Transverse colon (tissue), 3 donors: Measurements from ENCODE around the gene NME3.

ENCODE experiments used
- EP300 ChIP-seq: sonication (generic); formaldehyde crosslinking; IDR thresholded peaks from one replicate; pipeline ENCODE4 v1.6.1; 2017; ENCODE audit warnings: antibody characterized with exemption, low read depth
- POLR2AphosphoS5 ChIP-seq, 3 donors: sonication (generic); formaldehyde crosslinking; IDR thresholded peaks; one replicate each; pipeline ENCODE4 v1.6.1; 2016; ENCODE audit warnings: antibody characterized with exemption in 3 of 3

DNA sequence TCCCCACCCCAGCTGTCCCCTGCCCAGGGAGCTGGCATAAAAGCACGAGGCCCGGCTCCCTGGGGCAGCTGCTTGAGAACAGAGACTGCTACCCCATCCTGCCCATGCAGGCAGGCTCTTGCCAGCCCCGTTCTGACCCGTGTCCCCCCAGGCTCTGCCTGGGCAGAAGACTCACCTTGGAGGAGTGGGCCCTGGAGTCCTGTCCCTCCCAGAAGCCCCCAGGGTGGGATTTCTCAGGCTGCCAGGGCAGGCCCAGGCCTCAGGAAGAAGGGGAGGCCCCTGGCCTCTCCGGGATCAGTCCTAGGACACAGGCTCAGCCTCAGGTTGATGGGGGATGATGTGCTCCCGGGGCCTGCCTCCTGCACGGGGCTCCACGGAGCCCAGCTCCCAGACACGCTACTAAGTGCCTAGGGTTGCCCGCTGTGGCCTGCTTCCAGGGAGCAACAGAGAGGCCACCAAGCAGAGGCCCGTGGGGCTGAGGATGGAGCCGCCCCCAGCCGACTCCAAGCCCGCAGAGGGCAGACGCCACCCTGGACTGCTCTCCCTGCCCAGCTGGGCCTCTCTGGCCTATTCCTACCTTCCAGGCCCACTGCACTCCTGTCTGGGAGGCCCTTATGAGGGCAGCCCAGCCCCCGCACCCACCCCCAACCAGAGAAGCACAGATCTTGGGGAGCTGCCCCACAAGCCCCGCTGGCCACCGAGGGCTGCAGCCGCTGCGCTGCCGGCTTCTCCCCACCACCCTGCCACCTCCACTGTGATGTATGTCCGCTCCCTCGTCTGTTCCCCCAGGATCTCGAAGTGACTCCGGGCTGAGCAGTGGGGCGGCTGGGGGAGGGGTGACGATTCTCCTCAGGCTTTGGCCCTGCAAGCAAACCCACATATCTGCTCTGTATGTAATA is 1.7 kb downstream of the NME3 start:
- TF ChIP-seq EP300 (no peak), POLR2AphosphoS5 (IDR thresholded peaks at IDR 0.05) (no peak)
